GM12891 (cell line): Measurements from ENCODE around the gene OLA1.

Experiments used
- DNase-seq: peaks from one replicate; pipeline ENCODE4 v3.0.0; 2011; ENCODE audit warnings: low spot score; ENCODE audit not compliant: insufficient read length
- FAIRE-seq: peaks from 2 replicates; lab custom pipeline; 2011; peaks lifted over from hg19 to GRCh38; lab: Jason Lieb, UNC
- PAX5 ChIP-seq: IDR thresholded peaks from 2 replicates; pipeline ENCODE4 v1.6.1; 2011; ENCODE audit warnings: low read length, moderate library complexity, mild to moderate bottlenecking; ENCODE audit not compliant: insufficient read depth, severe bottlenecking
- POLR2A ChIP-seq: IDR thresholded peaks from 2 replicates; pipeline ENCODE4 v1.6.1; 2011; ENCODE audit warnings: low read depth, low read length, control low read depth
- POLR2AphosphoS5 ChIP-seq: IDR thresholded peaks from 2 replicates; pipeline ENCODE4 v1.6.1; 2011; ENCODE audit warnings: low read depth, low read length, control low read depth
- POU2F2 ChIP-seq: IDR thresholded peaks from 2 replicates; pipeline ENCODE4 v1.6.1; 2011; ENCODE audit warnings: low read depth, mild to moderate bottlenecking, control low read depth, low read length, moderate library complexity
- SPI1 ChIP-seq: IDR thresholded peaks from 2 replicates; pipeline ENCODE4 v1.6.1; 2011; ENCODE audit warnings: low read depth, low read length, control low read depth
- TAF1 ChIP-seq: IDR thresholded peaks from 2 replicates; pipeline ENCODE4 v1.6.1; 2011; ENCODE audit warnings: low read depth, low read length, control low read depth

The OLA1 gene

GRCh38 chr2:174184915-174185314 lies 63.4 kb downstream of the OLA1 start:
- no peak for FAIRE-seq
- TF ChIP-seq PAX5 (no peak), POLR2A (no peak), POU2F2 (no peak), POLR2AphosphoS5 (no peak), SPI1 (no peak), TAF1 (no peak)
- DNase-seq: no peak

GRCh38 chr2:174184504-174184903 lies 63.8 kb downstream of the OLA1 start:
- DNase-seq (no peak), FAIRE-seq (no peak)
- TF ChIP-seq POLR2A (no peak), SPI1 (peak; percentile 77)

- no peak for TF ChIP-seq POLR2AphosphoS5
- no peak for TF ChIP-seq TAF1
- TF ChIP-seq POLR2A: no peak
- TF ChIP-seq PAX5: no peak
- TF ChIP-seq POU2F2: no peak
- no peak for TF ChIP-seq SPI1
- DNase-seq (no peak), FAIRE-seq (no peak)
These were observed 65.3 kb downstream of the OLA1 start for GRCh38 chr2:174183076-174183475.

DNA sequence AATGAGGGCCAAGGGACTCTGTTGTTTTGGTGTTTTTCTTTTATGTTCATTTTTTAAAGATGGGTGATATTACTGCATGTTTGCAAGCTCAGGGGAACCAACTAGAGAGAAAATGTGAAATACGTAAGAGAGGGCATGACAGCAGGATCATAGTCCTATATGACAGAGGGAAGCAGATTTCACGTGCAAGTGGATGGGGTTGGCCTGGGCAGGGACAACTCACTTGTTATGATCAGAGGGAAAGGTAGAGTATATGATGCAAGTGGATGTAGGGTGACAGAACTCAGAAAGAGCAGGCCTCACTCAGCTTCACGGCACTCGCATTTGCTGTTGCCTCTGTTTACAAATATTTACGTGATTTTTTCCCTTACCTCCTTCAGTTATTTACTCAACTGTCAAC lies 67.0 kb downstream of the OLA1 start:
- FAIRE-seq (peak; percentile 59), DNase-seq (no peak)
- TF ChIP-seq TAF1 (no peak), SPI1 (no peak), POLR2AphosphoS5 (no peak), PAX5 (no peak), POLR2A (no peak), POU2F2 (no peak)

DNA sequence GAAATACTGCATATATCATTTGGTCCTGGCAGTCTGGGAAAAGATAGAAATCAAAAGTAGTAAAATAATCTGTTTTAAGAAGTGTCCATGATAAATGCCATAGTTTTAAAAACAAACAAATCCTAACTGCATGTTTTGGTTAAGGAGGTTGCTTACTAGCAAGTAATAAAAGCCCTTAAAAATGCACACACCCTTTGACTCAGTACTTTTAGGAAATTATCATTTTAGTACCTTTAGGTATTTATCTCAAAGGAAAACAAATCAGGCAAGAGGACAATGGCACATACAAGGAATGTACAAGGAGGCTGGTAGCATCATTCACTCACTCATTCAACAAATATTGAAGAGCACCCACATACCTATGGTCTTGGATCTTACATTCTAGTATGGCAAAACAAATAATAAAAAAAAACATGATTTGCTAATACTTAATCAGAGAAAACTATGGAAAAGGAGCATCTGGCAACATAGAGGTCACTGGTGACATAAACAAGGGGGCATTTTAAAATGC lies 67.6 kb downstream of the OLA1 start:
- TF ChIP-seq TAF1: no peak
- TF ChIP-seq POLR2AphosphoS5: no peak
- TF ChIP-seq PAX5: no peak
- TF ChIP-seq POU2F2: no peak
- no peak for TF ChIP-seq POLR2A
- TF ChIP-seq SPI1: no peak
- FAIRE-seq (no peak), DNase-seq (no peak)

DNA sequence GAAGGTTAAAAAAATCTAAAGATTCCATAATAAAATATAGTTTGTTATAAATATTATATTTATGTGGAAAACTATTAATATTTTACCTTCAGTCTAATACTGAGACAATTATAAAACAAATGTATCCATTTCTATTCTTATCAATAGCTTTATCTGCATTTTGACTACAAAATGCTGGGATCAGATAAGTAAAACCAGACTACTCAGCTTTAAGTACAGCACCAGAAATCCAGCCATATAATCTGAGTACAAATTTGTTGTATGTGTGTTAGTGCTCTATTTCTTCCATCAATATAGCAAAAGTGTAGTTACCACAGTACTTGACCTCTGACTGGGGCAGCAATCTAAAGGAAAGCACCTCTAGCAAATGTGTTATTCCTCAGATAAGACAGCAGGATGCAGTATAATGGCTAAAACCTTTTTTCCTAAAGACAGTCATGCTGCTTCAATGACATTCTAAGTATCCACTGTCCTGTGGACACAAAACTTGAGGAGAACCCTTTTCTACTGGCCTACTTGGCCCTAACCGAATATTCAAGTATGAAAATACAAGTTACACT lies 68.1 kb downstream of the OLA1 start:
- DNase-seq (no peak), FAIRE-seq (no peak)

GRCh38 chr2:174177316-174177890 lies 70.9 kb downstream of the OLA1 start:
- DNase-seq (no peak), FAIRE-seq (peak; percentile 13)
- TF ChIP-seq SPI1 (no peak), PAX5 (no peak), POLR2A (no peak), TAF1 (no peak), POLR2AphosphoS5 (no peak), POU2F2 (no peak)

More for the DNA sequence above, 68.1 kb downstream of the OLA1 start:
- TF ChIP-seq SPI1: no peak

DNA sequence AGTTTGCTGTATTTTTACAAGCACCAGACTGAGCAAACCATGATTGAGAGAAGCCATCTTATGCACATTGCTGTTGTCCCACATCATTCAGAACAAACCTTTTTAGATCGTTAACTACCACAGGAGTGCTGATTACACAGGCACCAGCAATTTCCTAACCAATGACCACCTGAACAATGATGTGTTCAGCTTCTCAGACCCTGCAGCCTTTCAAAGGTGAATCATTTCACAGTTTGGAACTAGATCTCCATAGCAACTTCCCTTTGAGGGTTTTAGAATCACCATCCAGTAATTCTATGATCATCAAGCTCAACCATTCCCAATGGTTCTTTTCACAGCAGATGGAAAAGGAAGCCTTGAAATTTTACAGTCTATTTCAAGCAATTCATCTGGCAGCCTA lies 71.4 kb downstream of the OLA1 start:
- FAIRE-seq: peak; percentile 47
- TF ChIP-seq POLR2A (no peak), POLR2AphosphoS5 (no peak), PAX5 (no peak), POU2F2 (no peak), TAF1 (no peak), SPI1 (no peak)
- no peak for DNase-seq

DNA sequence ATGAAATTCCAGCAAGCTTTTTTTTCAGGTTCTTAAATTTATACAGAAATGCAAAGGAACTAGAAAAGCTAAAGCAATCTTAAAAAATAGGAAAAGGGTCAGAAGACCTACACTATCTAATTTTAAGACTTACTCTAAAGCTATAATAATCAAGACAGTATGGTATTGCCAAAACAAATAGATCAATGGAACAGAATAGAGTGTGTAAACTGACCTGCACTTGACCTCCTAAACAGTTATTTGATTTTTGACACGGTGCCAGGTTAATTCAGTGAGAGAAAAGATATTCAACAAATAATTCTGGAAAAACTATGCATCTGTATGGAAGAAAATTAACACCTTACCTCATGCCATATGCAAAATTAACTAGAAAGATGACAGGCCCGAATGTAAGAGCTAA lies 73.6 kb downstream of the OLA1 start:
- FAIRE-seq: no peak
- no peak for DNase-seq

DNA sequence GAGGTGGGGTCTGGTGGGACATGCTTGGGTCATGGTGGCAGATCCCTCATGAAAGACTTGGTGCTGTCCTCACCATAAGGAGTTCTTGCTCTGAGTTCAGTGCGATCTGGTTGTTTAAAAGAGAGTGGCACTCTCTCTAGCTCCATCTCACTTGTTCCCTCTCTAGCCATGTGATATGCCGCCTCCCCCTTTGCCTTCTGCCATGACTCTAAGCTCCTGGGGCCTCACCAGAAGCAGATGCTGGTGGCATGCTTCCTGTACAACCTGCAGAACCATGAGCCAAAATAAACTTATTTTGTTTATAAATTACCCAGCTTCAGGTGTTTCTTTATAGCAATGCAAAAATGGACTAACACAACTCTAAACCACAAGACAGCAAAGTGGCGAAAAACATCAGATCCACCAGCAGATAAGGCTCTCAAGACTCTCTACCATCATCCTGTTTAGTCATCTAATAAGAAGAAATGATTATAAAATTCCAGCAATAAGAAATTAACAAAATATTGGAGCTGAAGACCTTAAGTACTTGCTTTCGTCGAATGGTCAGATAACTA lies 75.5 kb downstream of the OLA1 start:
- no peak for FAIRE-seq
- no peak for TF ChIP-seq POLR2A
- TF ChIP-seq SPI1: no peak
- TF ChIP-seq PAX5: no peak
- TF ChIP-seq TAF1: no peak
- TF ChIP-seq POU2F2: no peak
- TF ChIP-seq POLR2AphosphoS5: no peak
- DNase-seq: no peak

More for the DNA sequence above, 73.6 kb downstream of the OLA1 start:
- TF ChIP-seq POLR2AphosphoS5 (no peak), PAX5 (no peak), TAF1 (no peak), POU2F2 (no peak), SPI1 (no peak), POLR2A (no peak)
